Smooth muscle cell of the brain vasculature (primary cell): Measurements from ENCODE around the gene GAP43.

Experiments used
- DNase-seq: peaks from one replicate; pipeline ENCODE4 v3.0.0-alpha.2; 2012; ENCODE audit warnings: low read depth, low spot score

GAP43 gene

GRCh38 chr3:115761927-115762305 is 138.6 kb downstream of the GAP43 start:
- DNase-seq = no peak

DNA sequence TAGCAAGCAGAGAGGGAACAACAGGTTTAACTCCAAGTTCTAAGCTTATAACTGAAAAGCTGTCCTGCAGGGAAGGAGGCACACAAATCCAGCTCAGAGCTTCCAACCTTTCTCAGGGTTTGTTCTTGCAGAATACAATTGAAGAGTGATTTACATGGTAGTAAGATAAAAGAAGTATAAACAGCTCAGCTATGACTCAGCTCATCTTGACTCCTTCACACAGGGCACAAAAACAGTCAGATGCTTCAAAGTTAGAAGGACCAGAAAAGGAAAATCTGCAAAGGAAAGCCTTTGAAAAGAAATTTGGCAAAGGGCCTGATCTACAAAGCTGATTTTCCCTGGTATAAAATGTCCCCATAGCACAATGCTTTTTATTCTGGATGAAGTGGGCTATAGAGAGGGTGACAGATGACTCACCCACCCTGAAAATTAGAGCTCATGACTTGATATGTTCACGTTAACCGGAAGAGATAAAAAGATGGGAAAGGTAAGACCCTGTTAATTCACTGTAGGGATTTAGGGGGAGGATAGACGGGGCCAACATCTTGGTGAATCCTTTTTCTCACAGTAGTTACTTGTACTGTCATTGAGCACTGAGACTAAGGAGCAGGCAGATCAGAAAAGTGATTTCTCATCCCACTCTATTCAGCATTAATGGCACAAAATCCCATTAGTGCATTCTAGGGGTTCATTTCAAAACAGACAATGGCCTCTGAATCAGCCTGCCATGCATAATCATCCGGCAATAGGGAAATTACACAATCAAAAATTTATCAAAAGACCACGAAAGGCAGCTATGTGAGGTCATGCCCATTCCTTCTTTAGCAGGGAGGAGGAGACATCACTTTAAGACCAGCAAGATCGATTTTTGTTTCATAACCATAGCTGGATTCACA is 143.5 kb downstream of the GAP43 start:
- DNase-seq = no peak

DNA sequence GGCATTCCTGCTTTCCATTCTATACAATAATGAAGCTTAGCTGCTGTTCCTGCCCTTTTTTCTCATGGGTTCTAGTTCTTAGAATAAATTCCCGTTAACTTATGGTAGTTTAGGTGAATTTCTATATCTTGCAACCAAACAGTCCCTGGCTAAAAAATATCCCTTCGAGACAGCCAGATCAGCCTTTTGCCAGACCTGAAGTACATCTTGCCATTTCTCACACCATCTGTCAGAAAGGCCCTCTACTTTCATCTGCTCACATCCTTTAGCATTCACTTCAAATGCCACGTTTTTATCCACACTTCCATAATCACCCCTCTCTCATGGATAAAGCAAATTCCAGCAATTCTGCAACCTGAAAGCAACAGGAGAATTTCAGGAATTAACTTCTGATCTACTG is 145.4 kb downstream of the GAP43 start:
- DNase-seq = no peak
